Suprapubic skin (tissue), 4 donors: ENCODE results near the gene CCDC88A.

Experiments used
- EP300 ChIP-seq: sonication (generic); formaldehyde crosslinking; IDR thresholded peaks from one replicate; pipeline ENCODE4 v1.6.1; 2017; ENCODE audit warnings: antibody characterized with exemption
- POLR2AphosphoS5 ChIP-seq, 3 donors: sonication (generic); formaldehyde crosslinking; IDR thresholded peaks; one replicate each; pipeline ENCODE4 v1.6.1; 2017; ENCODE audit warnings: antibody characterized with exemption in 3 of 3
- TF ChIP-seq, protein P1 (sequence below), 2 donors: fragments of 200-600 bp in 1 of 2; fragments of 450-650 bp in 1 of 2; sonication (generic) in 1 of 2; IDR thresholded peaks; one replicate each; pipeline ENCODE4 v1.5.1; 2016 to 2019; ENCODE audit warnings: antibody characterized with exemption in 2 of 2, mild to moderate bottlenecking in 1 of 2, moderate library complexity in 1 of 2

DNA sequence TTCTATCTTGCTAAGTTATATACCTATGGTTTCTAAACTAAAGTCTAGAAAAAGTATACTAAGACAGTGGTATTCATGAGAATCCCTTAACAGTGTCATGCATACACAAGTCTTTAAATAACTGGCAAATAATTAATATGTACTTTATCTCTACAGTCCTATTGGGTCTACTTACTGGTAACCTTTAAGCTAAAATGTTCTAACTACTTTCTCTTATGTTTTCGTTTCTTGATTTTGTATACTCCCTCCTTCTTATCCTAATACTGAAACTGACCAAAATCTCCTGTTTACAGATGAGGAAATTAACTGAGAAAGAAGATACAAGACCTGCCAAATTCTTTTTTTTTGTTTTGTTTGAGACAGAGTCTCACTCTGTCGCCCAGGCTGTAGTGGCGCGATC lies 74.6 kb downstream of the CCDC88A start:
- TF ChIP-seq EP300 (no peak), POLR2AphosphoS5 (IDR thresholded peaks at IDR 0.05) (no peak)
- TF ChIP-seq, protein P1, sequence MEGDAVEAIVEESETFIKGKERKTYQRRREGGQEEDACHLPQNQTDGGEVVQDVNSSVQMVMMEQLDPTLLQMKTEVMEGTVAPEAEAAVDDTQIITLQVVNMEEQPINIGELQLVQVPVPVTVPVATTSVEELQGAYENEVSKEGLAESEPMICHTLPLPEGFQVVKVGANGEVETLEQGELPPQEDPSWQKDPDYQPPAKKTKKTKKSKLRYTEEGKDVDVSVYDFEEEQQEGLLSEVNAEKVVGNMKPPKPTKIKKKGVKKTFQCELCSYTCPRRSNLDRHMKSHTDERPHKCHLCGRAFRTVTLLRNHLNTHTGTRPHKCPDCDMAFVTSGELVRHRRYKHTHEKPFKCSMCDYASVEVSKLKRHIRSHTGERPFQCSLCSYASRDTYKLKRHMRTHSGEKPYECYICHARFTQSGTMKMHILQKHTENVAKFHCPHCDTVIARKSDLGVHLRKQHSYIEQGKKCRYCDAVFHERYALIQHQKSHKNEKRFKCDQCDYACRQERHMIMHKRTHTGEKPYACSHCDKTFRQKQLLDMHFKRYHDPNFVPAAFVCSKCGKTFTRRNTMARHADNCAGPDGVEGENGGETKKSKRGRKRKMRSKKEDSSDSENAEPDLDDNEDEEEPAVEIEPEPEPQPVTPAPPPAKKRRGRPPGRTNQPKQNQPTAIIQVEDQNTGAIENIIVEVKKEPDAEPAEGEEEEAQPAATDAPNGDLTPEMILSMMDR (IDR thresholded peaks at IDR 0.05) = no peak
